K562 (cell line): ENCODE data around the gene ANKRD24. TPM values are rescaled to one million over a fixed set of nuclear protein-coding genes. Genes with fewer than 3 reads are reported as not detected.

ENCODE experiments used
- CSDE1 ChIP-seq, 2 experiments: fragments of 450-650 bp; IDR thresholded peaks; 2 replicates each; pipeline ENCODE4 v1.6.1; 2016; ENCODE audit warnings: mild to moderate bottlenecking in 1 of 2
- GTF3C2 ChIP-seq: IDR thresholded peaks from 3 replicates; pipeline ENCODE4 v1.6.1; 2011; ENCODE audit warnings: borderline replicate concordance, mild to moderate bottlenecking, moderate library complexity; ENCODE audit not compliant: insufficient read length; ENCODE audit errors: extremely low read depth
- HNRNPUL1 ChIP-seq: fragments of 200-400 bp; formaldehyde crosslinking; IDR thresholded peaks from 2 replicates; pipeline ENCODE4 v1.6.1; 2017; ENCODE audit warnings: low read length
- KDM2B ChIP-seq: fragments of 250-450 bp; sonication (Bioruptor Pico); IDR thresholded peaks from 2 replicates; pipeline ENCODE4 v1.8.0; 2021; ENCODE audit warnings: mild to moderate bottlenecking, moderate library complexity
- MBD1 ChIP-seq: fragments of 250-450 bp; sonication (Bioruptor Pico); IDR thresholded peaks from 2 replicates; pipeline ENCODE4 v1.8.0; 2022; ENCODE audit warnings: inconsistent platforms
- MITF ChIP-seq: IDR thresholded peaks from 2 replicates; pipeline ENCODE4 v1.6.1; 2014; ENCODE audit warnings: antibody characterized with exemption
- MYC ChIP-seq, 2 experiments: fragments of 250-450 bp in 1 of 2; sonication (Bioruptor Pico) in 1 of 2; IDR thresholded peaks; 2 replicates each; pipeline versions ENCODE4 v1.5.1 to v1.6.1; 2012 to 2021; ENCODE audit warnings: low read depth in 2 of 2, borderline replicate concordance in 1 of 2, improper control_type of control experiment in 1 of 2, low read length in 1 of 2, mild to moderate bottlenecking in 1 of 2, moderate library complexity in 1 of 2
- OTX1 ChIP-seq: fragments of 450-650 bp; formaldehyde crosslinking; IDR thresholded peaks from 2 replicates; pipeline ENCODE4 v1.4.0; 2022; ENCODE audit warnings: mild to moderate bottlenecking
- REST ChIP-seq, 2 experiments: fragments of 450-650 bp; formaldehyde crosslinking in 1 of 2; IDR thresholded peaks; 2 replicates each; pipeline versions ENCODE4 v1.4.0 to v1.6.1; 2014 to 2020; ENCODE audit warnings: mild to moderate bottlenecking in 2 of 2, borderline replicate concordance in 1 of 2, low read depth in 1 of 2
- TCF3 ChIP-seq: sonication (generic); formaldehyde crosslinking; IDR thresholded peaks from 2 replicates; pipeline ENCODE4 v1.4.0; 2020; ENCODE audit warnings: mild to moderate bottlenecking, missing genetic modification reagents
- ZNF707 ChIP-seq: fragments of 250-450 bp; sonication (Bioruptor Pico); conservative IDR thresholded peaks from 2 replicates; pipeline ENCODE4 v1.8.0; 2022; ENCODE audit warnings: inconsistent platforms, mild to moderate bottlenecking, moderate library complexity
- polyA plus RNA-seq, 8 experiments: library from polyadenylated mRNA; depleted of rRNA in 4 of 8; stranded (reverse) in 5 of 8; unstranded in 3 of 8; fragments of >200 nt; fragmentation: Nextera tagmentation in 2 of 8; fragmentation: Illumina TruSeq in 1 of 8; extraction: Ambion mirVana in 2 of 8; extraction: Trizol in 1 of 8; gene quantifications; 2 replicates each; pipeline versions ENCODE4 v1.2.1 to v1.2.3, GENCODE V29; 2011 to 2014; ENCODE audit warnings: inconsistent platforms in 1 of 8, missing spikeins in 1 of 8
- total RNA-seq, 7 experiments: library from RNA; depleted of rRNA in 6 of 7; stranded (reverse); fragments of >200 nt in 6 of 7; fragmentation: Illumina TruSeq in 2 of 7; extraction: Trizol in 2 of 7; gene quantifications; 2 replicates each; pipeline versions ENCODE4 v1.2.1 to v1.2.3, GENCODE V29; 2011 to 2021; ENCODE audit warnings: low replicate concordance in 1 of 7

Gene ANKRD24
- total and polyA plus RNA-seq, 9 of the 15 experiments (the other 6 are each of a cell fraction or from before 2014, with no cell fraction given), result 0.07 to 0.12 (median 0.09) TPM; not detected in 5

- TF ChIP-seq ZNF707 (CRISPR knock-in tag) (no peak), TCF3 (no peak), REST (IDR thresholded peaks at IDR 0.05; ENCODE audit: borderline replicate concordance) (peak; percentile 66), REST (CRISPR knock-in tag; IDR thresholded peaks at IDR 0.05; ENCODE audit: low read depth) (no peak), MITF (no peak), KDM2B (CRISPR knock-in tag) (no peak), MYC (IDR thresholded peaks at IDR 0.05; ENCODE audit: low read depth, low read length) (no peak), MYC (CRISPR knock-in tag; IDR thresholded peaks at IDR 0.05; ENCODE audit: borderline replicate concordance, low read depth) (no peak), MBD1 (CRISPR knock-in tag) (no peak), OTX1 (no peak), CSDE1 (IDR thresholded peaks at IDR 0.05) (no peak), GTF3C2 (no peak), HNRNPUL1 (no peak)
Observed at GRCh38 chr19:4186087-4186993, 3.9 kb downstream of the ANKRD24 start (continued).
